NCI-H524 treated with DMSO at 0.1 percent for 48 hours (cell line): ENCODE data around the gene SNCAIP.
"Not testable (repeated sequence)": the region's sequence is repeated elsewhere in the genome, so short reads cannot be mapped to it uniquely, and the experiment has no call there.

Source experiments
- DNase-seq: peaks from one replicate; lab custom pipeline; 2025; lab: John Stamatoyannopoulos, UW

Gene SNCAIP

GRCh38 chr5:122315521-122315920, 3.5 kb downstream of the SNCAIP start:
- no peak for DNase-seq

DNA sequence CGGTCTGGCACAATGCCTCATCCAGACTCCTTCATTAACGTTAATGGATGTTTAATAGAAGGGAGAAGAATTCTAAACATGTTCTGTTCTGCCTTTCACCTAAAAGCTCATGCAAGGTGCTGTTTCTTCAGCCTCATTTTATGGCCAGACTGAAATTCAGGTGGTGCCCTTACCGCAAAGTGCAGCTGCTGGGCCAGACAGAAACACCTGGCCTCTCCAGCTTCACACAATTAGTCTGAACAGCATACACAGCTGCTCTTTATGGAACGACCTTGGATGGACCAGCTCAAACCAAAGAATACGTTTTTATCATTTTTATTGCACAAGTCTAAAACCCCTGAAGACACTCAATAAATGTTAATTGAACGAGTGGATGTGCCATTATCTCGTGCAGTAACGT, 4.6 kb downstream of the SNCAIP start:
- DNase-seq, result no peak

DNA sequence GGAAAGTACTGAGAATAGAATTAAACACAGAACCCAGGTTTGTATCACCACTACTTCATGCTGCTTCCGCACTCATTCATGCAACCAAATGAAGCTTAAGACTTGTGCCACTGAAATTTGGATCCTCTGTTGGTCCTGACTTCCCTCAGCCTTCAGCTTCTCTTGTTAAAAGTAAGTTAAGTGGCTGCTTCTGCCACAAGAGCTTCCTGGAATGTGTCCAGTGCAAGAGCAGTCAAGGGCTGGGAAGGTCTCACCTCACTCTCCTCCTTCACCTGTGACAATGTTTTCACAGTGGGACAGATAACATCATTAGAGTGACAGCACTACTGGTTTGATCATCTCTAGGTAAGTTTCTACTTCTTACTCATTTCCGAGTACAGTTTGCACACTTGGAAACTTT, 7.9 kb downstream of the SNCAIP start:
- DNase-seq, result no peak

DNA sequence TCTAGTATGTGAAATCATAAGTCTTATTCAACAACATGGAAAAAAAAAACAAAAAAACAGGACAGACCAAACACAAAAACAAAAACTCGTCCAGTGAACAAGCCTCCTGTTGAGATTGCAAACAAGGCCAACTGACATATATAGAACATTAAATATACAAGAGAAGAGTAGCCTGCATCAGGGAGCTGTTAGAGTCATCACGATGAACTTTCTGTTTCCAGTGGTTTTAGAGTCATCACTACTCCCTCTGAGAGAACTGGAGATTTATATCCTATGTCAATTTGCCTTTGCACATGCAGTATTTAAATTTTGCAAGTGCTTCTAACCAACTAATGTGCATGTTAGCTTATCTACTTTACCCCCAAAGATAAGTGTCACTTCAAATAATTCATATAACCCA, 9.9 kb downstream of the SNCAIP start:
- no peak for DNase-seq

GRCh38 chr5:122322801-122323548, 10.9 kb downstream of the SNCAIP start:
- DNase-seq, result no peak

DNA sequence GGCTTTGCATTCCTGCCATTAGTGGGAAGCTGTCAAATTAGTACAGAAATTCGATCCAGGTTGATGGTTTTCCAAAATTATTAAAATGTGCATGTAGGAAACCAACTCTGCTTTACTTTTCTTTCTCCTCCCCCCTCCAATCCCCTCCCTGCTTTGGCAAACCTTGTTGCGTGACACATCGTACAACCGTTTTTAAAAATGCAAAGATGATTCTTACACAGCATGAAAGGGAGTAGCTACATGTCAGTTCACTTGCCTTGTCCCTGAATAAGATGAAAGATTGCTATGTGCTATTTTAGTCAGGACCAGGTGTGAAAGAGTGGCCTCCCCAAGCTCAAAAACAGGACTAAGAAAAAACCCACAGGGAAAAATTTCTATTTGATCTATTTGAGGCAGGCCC, 11.7 kb downstream of the SNCAIP start:
- DNase-seq, result no peak

GRCh38 chr5:122327110-122327509, 15.1 kb downstream of the SNCAIP start:
- DNase-seq, result no peak

- DNase-seq, result no peak
Observed at GRCh38 chr5:122330881-122331280, 18.8 kb downstream of the SNCAIP start.

DNA sequence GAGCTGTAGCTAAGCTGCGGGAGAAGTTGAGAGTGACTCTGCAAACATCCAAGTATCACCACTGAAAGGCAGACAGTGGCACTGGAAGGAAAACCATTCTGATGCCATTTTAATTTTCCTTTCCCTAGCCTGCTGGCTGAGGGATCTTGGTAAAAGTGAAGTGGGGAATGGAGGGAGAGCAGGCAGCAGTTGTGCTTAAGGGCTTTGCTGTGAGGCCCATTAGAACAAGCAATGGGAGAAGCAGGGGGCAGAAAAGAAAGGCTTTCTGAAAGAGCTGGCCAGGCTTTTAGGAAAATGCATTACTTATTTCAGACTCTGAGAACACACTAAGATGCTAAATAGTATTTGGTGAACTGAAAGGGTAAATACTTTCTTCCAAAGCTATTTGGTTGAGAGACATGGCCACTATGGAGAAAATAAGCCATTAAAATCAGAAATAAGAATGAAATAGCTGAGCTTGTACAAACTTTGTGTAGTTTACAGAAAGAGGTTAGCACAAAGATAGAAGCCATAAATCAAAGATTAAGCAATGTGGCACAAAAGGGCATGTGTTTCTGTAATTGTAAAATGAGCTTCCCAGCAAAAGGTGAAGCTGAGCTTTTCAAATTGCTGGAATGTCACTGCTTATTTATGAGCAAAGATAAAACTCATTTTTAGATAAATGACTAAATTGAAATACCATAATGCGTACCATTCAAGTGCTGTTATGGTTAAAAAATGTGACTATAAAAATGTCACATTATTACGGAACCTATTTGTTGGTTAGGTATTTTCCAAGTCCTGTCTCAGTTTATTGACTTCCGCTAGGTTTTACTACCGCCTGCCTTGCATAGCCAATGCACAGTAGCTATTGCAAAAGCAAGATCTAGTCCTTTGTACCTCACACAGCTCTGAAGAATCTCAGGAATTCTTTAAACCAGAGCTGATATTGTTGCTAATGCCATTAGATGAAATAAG, 20.8 kb downstream of the SNCAIP start:
- no peak for DNase-seq

DNA sequence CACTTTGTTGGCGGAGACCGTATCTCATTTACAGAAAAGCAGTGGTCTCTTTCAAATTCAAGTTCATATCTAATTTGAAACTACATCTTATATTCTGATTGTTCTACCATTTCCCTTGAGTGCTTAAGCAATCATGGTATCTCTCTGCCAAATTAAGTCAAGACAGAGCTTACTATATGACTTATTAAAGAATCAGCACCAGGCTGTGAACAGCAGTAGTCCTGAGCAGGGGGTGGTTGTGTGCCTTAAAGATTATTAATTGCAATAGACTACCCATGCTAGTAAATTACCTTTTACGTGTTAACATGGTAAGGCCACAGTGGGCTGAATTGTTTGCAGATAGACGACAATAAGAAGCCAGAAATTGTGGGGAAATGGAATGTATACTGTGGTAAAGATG, 21.5 kb downstream of the SNCAIP start:
- DNase-seq, result no peak

DNA sequence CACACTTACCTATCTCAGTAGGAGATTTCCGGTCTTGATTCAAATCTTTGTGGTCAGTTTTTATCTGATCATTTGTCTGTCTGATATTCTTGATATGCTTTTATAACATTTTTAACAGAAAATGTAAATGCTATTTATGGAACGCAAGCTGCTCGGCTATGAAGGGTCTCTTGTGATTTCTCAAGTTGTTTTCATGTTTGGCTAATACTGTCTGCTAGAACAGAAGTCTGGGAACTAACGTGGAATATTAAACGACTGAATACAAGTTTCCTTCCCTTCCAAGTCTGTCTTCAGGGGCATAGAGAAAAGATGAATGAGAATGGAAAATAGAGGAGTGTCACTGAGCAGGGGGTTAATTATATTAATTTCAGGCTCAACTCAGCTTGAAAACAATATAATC, 27.6 kb downstream of the SNCAIP start:
- no peak for DNase-seq

DNA sequence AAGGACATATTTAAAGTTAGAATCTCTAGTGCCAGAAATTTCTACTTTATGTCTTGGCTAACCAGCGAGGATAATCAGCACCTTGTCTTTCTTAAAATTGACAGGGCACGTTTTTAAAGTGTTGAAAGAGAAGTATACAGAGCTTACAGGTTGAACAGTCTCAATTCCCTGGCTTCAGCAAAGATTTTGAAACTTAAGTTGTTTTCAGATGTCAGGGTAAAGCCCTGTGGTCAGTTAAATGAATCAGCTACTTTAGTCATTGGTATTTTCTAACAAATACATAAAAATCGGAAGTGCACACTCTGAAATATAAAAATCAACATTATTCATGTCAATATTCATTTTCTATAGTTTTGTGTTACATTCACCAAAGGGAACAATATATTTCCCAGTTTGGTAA, 29.1 kb downstream of the SNCAIP start:
- no peak for DNase-seq

GRCh38 chr5:122342256-122342655, 30.2 kb downstream of the SNCAIP start:
- no peak for DNase-seq

DNA sequence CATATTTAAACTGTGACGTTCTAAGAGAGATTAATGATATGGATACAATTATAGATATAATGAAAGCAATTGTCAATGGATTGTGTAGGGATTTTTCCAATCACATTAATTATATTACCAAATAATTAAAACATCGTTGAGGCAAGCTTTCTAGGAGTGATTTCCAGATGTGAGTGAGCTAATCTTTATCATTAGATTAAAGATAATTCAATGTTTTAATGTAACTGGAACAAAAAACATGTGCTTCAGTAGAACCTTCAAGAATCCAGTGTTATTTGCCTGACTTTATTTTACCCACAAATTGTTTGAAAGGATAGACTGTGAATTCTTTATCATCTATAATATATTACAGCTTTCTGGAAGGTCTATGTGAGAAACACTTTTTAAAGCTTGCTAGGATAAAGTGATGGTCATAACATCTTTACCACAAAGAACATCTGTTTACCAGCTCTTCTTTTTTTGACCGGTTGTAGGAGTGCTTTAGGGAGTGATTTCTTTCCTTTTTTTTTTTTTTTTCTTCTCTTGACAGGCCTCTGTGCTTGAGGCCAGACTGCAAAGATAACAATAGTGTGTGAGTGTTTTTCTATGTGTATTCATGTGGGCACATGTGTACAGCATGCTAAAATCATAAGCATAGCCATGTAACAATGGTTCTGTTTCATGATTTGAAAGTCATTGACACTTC, 35.0 kb downstream of the SNCAIP start:
- DNase-seq, result no peak

GRCh38 chr5:122350496-122350895, 38.5 kb downstream of the SNCAIP start:
- no peak for DNase-seq

GRCh38 chr5:122351416-122352157, 39.5 kb downstream of the SNCAIP start:
- no peak for DNase-seq

- no peak for DNase-seq
Observed at GRCh38 chr5:122352331-122352730, 40.3 kb downstream of the SNCAIP start.

DNA sequence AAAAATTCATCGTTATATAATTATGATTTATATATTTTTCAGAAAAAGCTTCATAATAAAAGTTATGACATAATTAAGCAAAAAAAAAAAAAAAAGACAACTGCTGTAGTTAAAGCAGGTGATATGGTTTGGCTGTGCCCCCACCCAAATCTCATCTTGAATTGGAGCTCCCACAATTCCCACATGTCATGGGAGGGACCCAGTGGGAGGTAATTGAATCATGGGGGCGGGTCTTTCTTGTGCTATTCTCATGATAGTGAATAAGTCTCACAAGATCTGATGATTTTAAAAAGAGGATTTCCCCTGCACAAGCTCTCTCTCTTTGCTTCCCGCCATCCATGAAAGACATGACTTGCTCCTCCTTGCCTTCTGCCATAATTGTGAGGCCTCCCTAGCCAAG, 41.3 kb downstream of the SNCAIP start:
- not testable (repeated sequence) for DNase-seq

- no peak for DNase-seq
Observed at GRCh38 chr5:122354293-122354692, 42.3 kb downstream of the SNCAIP start.

- no peak for DNase-seq
Observed at GRCh38 chr5:122355324-122355723, 43.3 kb downstream of the SNCAIP start.

DNA sequence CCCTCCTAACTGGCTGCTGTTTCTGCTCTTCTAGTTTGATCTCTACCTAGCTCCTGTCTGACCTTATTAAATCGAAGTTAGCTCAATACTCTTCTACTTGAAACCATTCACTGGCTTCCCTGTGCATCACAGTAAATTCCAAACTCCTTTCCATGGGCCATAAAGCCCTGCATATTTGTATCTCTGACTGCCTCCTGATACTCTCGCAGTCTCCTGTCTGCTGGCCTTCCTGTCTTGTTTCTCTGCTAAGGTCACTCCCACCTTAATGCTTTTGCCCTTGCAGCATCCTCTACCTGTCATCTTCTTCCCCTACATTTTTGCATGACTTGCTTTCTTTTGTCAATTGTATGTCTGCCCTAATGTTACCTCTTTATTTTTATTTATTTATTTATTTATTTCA, 44.8 kb downstream of the SNCAIP start:
- no peak for DNase-seq
